HepG2 (cell line): ENCODE data around the gene KDM5B. TPM values are rescaled to one million over a fixed set of nuclear protein-coding genes. Genes with fewer than 3 reads are reported as not detected.

Experiments
- AGO1 ChIP-seq: fragments of 200-400 bp; formaldehyde crosslinking; IDR thresholded peaks from 2 replicates; pipeline ENCODE4 v1.6.1; 2017; ENCODE audit warnings: mild to moderate bottlenecking, low read depth, low read length, moderate library complexity; ENCODE audit not compliant: poor library complexity, severe bottlenecking
- BATF2 ChIP-seq: sonication (generic); formaldehyde crosslinking; IDR thresholded peaks from 2 replicates; pipeline ENCODE4 v1.8.0; 2022; ENCODE audit warnings: mild to moderate bottlenecking, missing genetic modification reagents, moderate library complexity
- CCDC6 ChIP-seq: sonication (generic); formaldehyde crosslinking; IDR thresholded peaks from 2 replicates; pipeline ENCODE4 v1.8.1; 2022; ENCODE audit warnings: mild to moderate bottlenecking, missing genetic modification reagents, moderate library complexity
- DMAP1 ChIP-seq: IDR thresholded peaks from 2 replicates; pipeline ENCODE4 v1.6.1; 2016
- HINFP ChIP-seq: sonication (generic); formaldehyde crosslinking; IDR thresholded peaks from 2 replicates; pipeline ENCODE4 v1.4.0; 2020; ENCODE audit warnings: low read depth, mild to moderate bottlenecking, missing genetic modification reagents
- HMG20A ChIP-seq: IDR thresholded peaks from 2 replicates; pipeline ENCODE4 v1.6.1; 2016; ENCODE audit warnings: borderline replicate concordance
- MLX ChIP-seq: IDR thresholded peaks from 2 replicates; pipeline ENCODE4 v1.6.1; 2016
- NCOR1 ChIP-seq: fragments of 200-600 bp; sonication (generic); IDR thresholded peaks from 2 replicates; pipeline ENCODE4 v1.7.0; 2017; ENCODE audit warnings: antibody characterized with exemption, low read length, borderline replicate concordance
- NFRKB ChIP-seq: fragments of 450-650 bp; IDR thresholded peaks from 2 replicates; pipeline ENCODE4 v1.6.1; 2017
- SSRP1 ChIP-seq: IDR thresholded peaks from 2 replicates; pipeline ENCODE4 v1.6.1; 2016; ENCODE audit warnings: control low read depth
- STAG1 ChIP-seq: sonication (generic); formaldehyde crosslinking; IDR thresholded peaks from 2 replicates; pipeline ENCODE4 v1.4.0; 2020; ENCODE audit warnings: missing genetic modification reagents
- TERF1 ChIP-seq: sonication (generic); formaldehyde crosslinking; IDR thresholded peaks from 2 replicates; pipeline ENCODE4 v1.8.0; 2022; ENCODE audit warnings: mild to moderate bottlenecking, missing genetic modification reagents, moderate library complexity
- TOE1 ChIP-seq: sonication (generic); formaldehyde crosslinking; IDR thresholded peaks from 2 replicates; pipeline ENCODE4 v1.4.0; 2020; ENCODE audit warnings: mild to moderate bottlenecking, missing genetic modification reagents
- ZHX2 ChIP-seq, 2 experiments: sonication (generic) in 1 of 2; formaldehyde crosslinking in 1 of 2; IDR thresholded peaks; 2 replicates each; pipeline versions ENCODE4 v1.6.1 to v1.9.0; 2014 to 2022; ENCODE audit warnings: antibody characterized with exemption in 1 of 2, borderline replicate concordance in 1 of 2, inconsistent platforms in 1 of 2, low read depth in 1 of 2, missing genetic modification reagents in 1 of 2
- ZNF296 ChIP-seq: sonication (generic); formaldehyde crosslinking; conservative IDR thresholded peaks from 2 replicates; pipeline ENCODE4 v1.5.0; 2020; ENCODE audit warnings: mild to moderate bottlenecking, missing genetic modification reagents
- ZNF607 ChIP-seq: sonication (generic); formaldehyde crosslinking; IDR thresholded peaks from 2 replicates; pipeline ENCODE4 v1.5.1; 2020; ENCODE audit warnings: missing genetic modification reagents, mild to moderate bottlenecking, borderline replicate concordance
- ZNF790 ChIP-seq: sonication (generic); formaldehyde crosslinking; IDR thresholded peaks from 2 replicates; pipeline ENCODE4 v1.8.0; 2022; ENCODE audit warnings: missing genetic modification reagents, mild to moderate bottlenecking, borderline replicate concordance
- ZSCAN20 ChIP-seq: sonication (generic); formaldehyde crosslinking; IDR thresholded peaks from 2 replicates; pipeline ENCODE4 v1.4.0; 2020; ENCODE audit warnings: missing genetic modification reagents, mild to moderate bottlenecking, borderline replicate concordance
- ZSCAN22 ChIP-seq: sonication (generic); formaldehyde crosslinking; IDR thresholded peaks from 2 replicates; pipeline ENCODE4 v1.4.0; 2020; ENCODE audit warnings: mild to moderate bottlenecking, missing genetic modification reagents
- ZSCAN30 ChIP-seq: sonication (generic); formaldehyde crosslinking; IDR thresholded peaks from 2 replicates; pipeline ENCODE4 v1.5.0; 2020; ENCODE audit warnings: mild to moderate bottlenecking, missing genetic modification reagents
- polyA plus RNA-seq, 8 experiments: library from polyadenylated mRNA; depleted of rRNA in 3 of 8; stranded (reverse) in 7 of 8; unstranded in 1 of 8; fragments of >200 nt; fragmentation: Illumina TruSeq in 4 of 8; extraction: Trizol in 4 of 8; gene quantifications; 2 replicates each; pipeline versions ENCODE4 v1.2.1 to v1.2.3, GENCODE V29; 2011 to 2016; ENCODE audit warnings: low read depth in 4 of 8, missing spikeins in 1 of 8, mixed read lengths in 1 of 8; ENCODE audit not compliant: insufficient read depth in 1 of 8
- total RNA-seq, 5 experiments: library from RNA; depleted of rRNA; stranded (reverse); fragments of >200 nt; fragmentation: Illumina TruSeq; extraction: Trizol; gene quantifications; 2 replicates each; pipeline ENCODE4 v1.2.3, GENCODE V29; 2016; ENCODE audit warnings: low read depth in 1 of 5

The KDM5B gene
- total and polyA plus RNA-seq, 2 of the 13 experiments (the other 11 are each of a cell fraction or from before 2014, with no cell fraction given): 34.2 to 35.4 TPM

GRCh38 chr1:202810615-202811295 is 2.5 kb upstream of the KDM5B start, which contains the start of gene PCAT6 (continued):
- 0 out of 2 replicates have a peak, but pooled peaks have one; percentile 51 for TF ChIP-seq ZHX2 (IDR thresholded peaks at IDR 0.05; ENCODE audit: low read depth)
- TF ChIP-seq ZHX2 (CRISPR knock-in tag; IDR thresholded peaks at IDR 0.05; ENCODE audit: borderline replicate concordance): 0 out of 2 replicates have a peak, but pooled peaks have one; percentile 29
- no peak for TF ChIP-seq ZNF790 (CRISPR knock-in tag)
- no peak for TF ChIP-seq ZSCAN20 (CRISPR knock-in tag)
- peak; percentile 55; the same call in 1 of the 2 replicates for TF ChIP-seq BATF2 (CRISPR knock-in tag)
- no peak for TF ChIP-seq SSRP1 (CRISPR knock-in tag)
- TF ChIP-seq HMG20A (CRISPR knock-in tag): no peak
- no peak for TF ChIP-seq ZSCAN30 (CRISPR knock-in tag)
- TF ChIP-seq HINFP: 0 out of 2 replicates have a peak, but pooled peaks have one; percentile 24
- no peak; the same call in 1 of the 2 replicates for TF ChIP-seq CCDC6 (CRISPR knock-in tag)
- no peak for TF ChIP-seq ZSCAN22 (CRISPR knock-in tag)
- TF ChIP-seq TERF1 (CRISPR knock-in tag): no peak
- peak; percentile 46; the same call in 1 of the 2 replicates for TF ChIP-seq ZNF296 (CRISPR knock-in tag)
- TF ChIP-seq AGO1: no peak
- TF ChIP-seq TOE1 (CRISPR knock-in tag): no peak
- TF ChIP-seq ZNF607: peak; percentile 85
- no peak for TF ChIP-seq STAG1 (CRISPR knock-in tag)
- TF ChIP-seq NCOR1: peak; percentile 63; the same call in 1 of the 2 replicates
- TF ChIP-seq DMAP1: peak; percentile 6
- TF ChIP-seq MLX: no peak
- no peak for TF ChIP-seq NFRKB
